ENCODE data around the gene EFNA2.
A peak's percentile ranks its signal among the peaks of the same experiment; 100 is the strongest.

DNA sequence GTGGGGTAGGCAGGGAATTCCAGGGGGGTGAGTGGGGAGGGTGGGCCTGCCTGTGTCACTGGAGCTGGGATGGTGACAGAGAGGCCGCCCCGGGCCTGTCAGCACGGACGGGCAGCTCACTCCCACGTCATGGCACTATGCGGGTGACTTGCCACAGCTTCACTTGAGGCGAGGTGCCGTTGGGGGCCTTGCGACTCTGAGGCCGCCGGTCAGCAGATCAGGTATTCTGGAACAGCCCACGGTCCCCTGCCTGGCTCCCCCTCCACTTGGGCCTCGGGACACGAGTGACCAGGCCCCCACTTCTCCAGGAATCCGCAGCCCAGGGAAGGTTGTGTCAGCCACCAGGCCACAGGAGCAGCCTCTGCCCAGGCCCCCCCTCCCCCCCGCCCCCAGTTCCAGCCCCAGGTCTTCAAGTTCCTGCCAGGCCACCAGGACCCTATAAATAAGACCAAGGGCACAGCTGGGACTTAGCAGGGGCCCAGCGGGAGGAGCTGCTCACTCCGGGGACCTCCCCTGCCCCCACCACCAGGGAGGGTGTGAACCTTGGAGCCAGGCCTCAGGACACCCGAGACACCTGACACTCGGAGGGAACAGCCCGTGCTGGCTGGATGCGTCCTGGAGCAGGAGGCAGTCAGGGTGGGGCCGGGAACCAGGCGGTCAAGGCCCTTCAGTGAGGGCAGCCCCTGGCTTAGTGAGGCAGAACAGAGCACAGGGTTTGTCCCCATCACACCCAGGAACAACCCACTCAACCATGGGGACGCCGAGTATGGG, 40.0 kb upstream of the EFNA2 start:
- TF ChIP-seq CTCF (IDR thresholded peaks at IDR 0.05) (no peak), POLR2A (IDR thresholded peaks at IDR 0.05) (peak; percentile 26)
